ENCODE data around the gene DDX5.

Gene DDX5

GRCh38 chr17:64515419-64515818 lies 9.3 kb upstream of the DDX5 start:
- H3K4me3 ChIP-seq (ENCODE audit: low read length), result no peak overlapping the region
- TF ChIP-seq CTCF (conservative IDR thresholded peaks at IDR 0.05; ENCODE audit: low read depth, low read length), result no peak
- no peak for DNase-seq (ENCODE audit: low read depth)

GRCh38 chr17:64509179-64509578 lies 3.1 kb upstream of the DDX5 start:
- H3K4me3 ChIP-seq (ENCODE audit: low read length), result no peak overlapping the region
- TF ChIP-seq CTCF (conservative IDR thresholded peaks at IDR 0.05; ENCODE audit: low read depth, low read length), result no peak
- DNase-seq (ENCODE audit: low read depth), result no peak

- DNase-seq (ENCODE audit: low read depth), result no peak
- H3K4me3 ChIP-seq (ENCODE audit: low read length), result peak overlapping the region; percentile 60
- no peak for TF ChIP-seq CTCF (conservative IDR thresholded peaks at IDR 0.05; ENCODE audit: low read depth, low read length)
Measured at GRCh38 chr17:64508683-64509082, 2.6 kb upstream of the DDX5 start.

- peak; percentile 63 for DNase-seq (ENCODE audit: low read depth)
- H3K4me3 ChIP-seq (ENCODE audit: low read length), result peak overlapping the region; percentile 60
- TF ChIP-seq CTCF (conservative IDR thresholded peaks at IDR 0.05; ENCODE audit: low read depth, low read length), result peak; percentile 60
Measured at GRCh38 chr17:64507413-64507782, 1.3 kb upstream of the DDX5 start.

- H3K4me3 ChIP-seq (ENCODE audit: low read length), result peak within 1 kb of the TSS; percentile 60
- peak; percentile 91 for DNase-seq (ENCODE audit: low read depth)
- TF ChIP-seq CTCF (conservative IDR thresholded peaks at IDR 0.05; ENCODE audit: low read depth, low read length), result no peak
Measured at GRCh38 chr17:64506576-64507412, 705 bp upstream of the DDX5 start, which contains the start of gene CEP95. TSS of gene CEP95 (plus strand) at chr17:64506977. CDS start at chr17:64507098, 121 bp downstream.

GRCh38 chr17:64505340-64506200 lies 519 bp downstream of the DDX5 start:
- peak; percentile 49 for DNase-seq (ENCODE audit: low read depth)
- TF ChIP-seq CTCF (conservative IDR thresholded peaks at IDR 0.05; ENCODE audit: low read depth, low read length), result no peak
- H3K4me3 ChIP-seq (ENCODE audit: low read length), result peak overlapping the region; percentile 60
